ENCODE data around the gene SLC25A10.

The SLC25A10 gene

DNA sequence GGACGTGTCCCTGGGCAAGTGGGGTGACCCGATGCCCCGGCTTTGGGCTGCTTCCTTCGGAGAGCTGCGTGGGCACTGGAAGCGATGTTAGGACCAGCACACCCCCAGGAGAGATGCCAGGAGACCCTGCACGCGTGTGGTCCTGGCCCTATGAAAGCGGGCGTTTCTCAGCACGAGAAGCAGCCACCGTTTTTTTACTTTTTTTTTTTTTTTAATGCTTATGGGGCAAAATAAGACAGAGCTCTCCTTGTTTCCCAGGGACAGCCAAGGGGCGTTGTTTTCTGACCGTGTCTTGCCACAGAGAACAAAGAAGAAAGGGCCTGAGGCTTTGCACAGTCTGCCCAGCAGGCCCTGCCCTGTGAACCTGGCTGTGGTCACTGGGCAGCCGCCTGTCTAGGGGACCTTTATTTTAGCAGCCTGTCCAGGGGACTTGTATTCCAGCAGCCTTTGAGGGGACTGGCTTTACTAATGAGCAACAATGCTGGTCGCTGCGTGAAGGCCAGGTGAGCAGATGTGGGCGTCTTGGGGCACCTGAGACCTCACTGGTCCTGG, 996 bp downstream of the SLC25A10 start:
- Histone ChIP-seq H3K4me1 (ENCODE audit: control insufficient read depth, insufficient read depth, low read length) (peaks cover 9% of the 10 kb centered on the region; the same call in 1 of the 2 replicates), H3K4me3 (ENCODE audit: low read depth, low read length) (peak overlapping the region; percentile 73), H3K27ac (ENCODE audit: extremely low read depth, low read depth, low read length) (peak overlapping the region; percentile 87), H3K36me3 (ENCODE audit: control insufficient read depth in 2 of 2, insufficient read depth in 1 of 2, low read length in 2 of 2) (peaks cover 3 to 57% of the 10 kb centered on the region in 2 experiments; a peak in 2 of 3 replicates), H3K9me3 (ENCODE audit: control insufficient read depth, insufficient read depth, low read depth, low read length) (no peaks in the 10 kb centered on the region)
- ChIA-PET CTCF (interaction anchor here (0.7 to 2.6 kb wide), 5 partner anchors 13 to 385 kb away, joined by 3 to 13 read pairs (median 5); partner anchors contain the start of gene FASN), POLR2A (interaction anchor here (0.7 to 6.4 kb wide), 7 partner anchors 10 to 317 kb away, joined by 3 to 55 read pairs (median 4); partner anchors contain the start of genes ARL16, HGS and MRPL12)
- 0 out of 2 replicates have a peak, but pooled peaks have one; percentile 8 for TF ChIP-seq KLF8 (tag by site-specific recombination; IDR thresholded peaks at IDR 0.05)
- TF ChIP-seq ZNF132 (tag by site-specific recombination; IDR thresholded peaks at IDR 0.05; ENCODE audit: borderline replicate concordance): no peak
- no peak for TF ChIP-seq ZNF571 (tag by site-specific recombination; IDR thresholded peaks at IDR 0.05)
- TF ChIP-seq, protein P1, sequence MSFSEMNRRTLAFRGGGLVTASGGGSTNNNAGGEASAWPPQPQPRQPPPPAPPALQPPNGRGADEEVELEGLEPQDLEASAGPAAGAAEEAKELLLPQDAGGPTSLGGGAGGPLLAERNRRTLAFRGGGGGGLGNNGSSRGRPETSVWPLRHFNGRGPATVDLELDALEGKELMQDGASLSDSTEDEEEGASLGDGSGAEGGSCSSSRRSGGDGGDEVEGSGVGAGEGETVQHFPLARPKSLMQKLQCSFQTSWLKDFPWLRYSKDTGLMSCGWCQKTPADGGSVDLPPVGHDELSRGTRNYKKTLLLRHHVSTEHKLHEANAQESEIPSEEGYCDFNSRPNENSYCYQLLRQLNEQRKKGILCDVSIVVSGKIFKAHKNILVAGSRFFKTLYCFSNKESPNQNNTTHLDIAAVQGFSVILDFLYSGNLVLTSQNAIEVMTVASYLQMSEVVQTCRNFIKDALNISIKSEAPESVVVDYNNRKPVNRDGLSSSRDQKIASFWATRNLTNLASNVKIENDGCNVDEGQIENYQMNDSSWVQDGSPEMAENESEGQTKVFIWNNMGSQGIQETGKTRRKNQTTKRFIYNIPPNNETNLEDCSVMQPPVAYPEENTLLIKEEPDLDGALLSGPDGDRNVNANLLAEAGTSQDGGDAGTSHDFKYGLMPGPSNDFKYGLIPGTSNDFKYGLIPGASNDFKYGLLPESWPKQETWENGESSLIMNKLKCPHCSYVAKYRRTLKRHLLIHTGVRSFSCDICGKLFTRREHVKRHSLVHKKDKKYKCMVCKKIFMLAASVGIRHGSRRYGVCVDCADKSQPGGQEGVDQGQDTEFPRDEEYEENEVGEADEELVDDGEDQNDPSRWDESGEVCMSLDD (tag by site-specific recombination; IDR thresholded peaks at IDR 0.05): 0 out of 2 replicates have a peak, but pooled peaks have one; percentile 11
- TF ChIP-seq ZNF335 (tag by site-specific recombination; conservative IDR thresholded peaks at IDR 0.05): 0 out of 2 replicates have a peak, but pooled peaks have one; percentile 62
- peak; percentile 93 for TF ChIP-seq MYNN (tag by site-specific recombination; IDR thresholded peaks at IDR 0.05; ENCODE audit: borderline replicate concordance)
- TF ChIP-seq ZFHX2 (tag by site-specific recombination; conservative IDR thresholded peaks at IDR 0.05): peak; percentile 48; the same call in 1 of the 2 replicates
- TF ChIP-seq ZEB2 (tag by site-specific recombination; IDR thresholded peaks at IDR 0.05): 0 out of 2 replicates have a peak, but pooled peaks have one; percentile 18
- TF ChIP-seq, protein P2, sequence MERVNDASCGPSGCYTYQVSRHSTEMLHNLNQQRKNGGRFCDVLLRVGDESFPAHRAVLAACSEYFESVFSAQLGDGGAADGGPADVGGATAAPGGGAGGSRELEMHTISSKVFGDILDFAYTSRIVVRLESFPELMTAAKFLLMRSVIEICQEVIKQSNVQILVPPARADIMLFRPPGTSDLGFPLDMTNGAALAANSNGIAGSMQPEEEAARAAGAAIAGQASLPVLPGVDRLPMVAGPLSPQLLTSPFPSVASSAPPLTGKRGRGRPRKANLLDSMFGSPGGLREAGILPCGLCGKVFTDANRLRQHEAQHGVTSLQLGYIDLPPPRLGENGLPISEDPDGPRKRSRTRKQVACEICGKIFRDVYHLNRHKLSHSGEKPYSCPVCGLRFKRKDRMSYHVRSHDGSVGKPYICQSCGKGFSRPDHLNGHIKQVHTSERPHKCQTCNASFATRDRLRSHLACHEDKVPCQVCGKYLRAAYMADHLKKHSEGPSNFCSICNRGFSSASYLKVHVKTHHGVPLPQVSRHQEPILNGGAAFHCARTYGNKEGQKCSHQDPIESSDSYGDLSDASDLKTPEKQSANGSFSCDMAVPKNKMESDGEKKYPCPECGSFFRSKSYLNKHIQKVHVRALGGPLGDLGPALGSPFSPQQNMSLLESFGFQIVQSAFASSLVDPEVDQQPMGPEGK (tag by site-specific recombination; IDR thresholded peaks at IDR 0.05): 0 out of 2 replicates have a peak, but pooled peaks have one; percentile 51

DNA sequence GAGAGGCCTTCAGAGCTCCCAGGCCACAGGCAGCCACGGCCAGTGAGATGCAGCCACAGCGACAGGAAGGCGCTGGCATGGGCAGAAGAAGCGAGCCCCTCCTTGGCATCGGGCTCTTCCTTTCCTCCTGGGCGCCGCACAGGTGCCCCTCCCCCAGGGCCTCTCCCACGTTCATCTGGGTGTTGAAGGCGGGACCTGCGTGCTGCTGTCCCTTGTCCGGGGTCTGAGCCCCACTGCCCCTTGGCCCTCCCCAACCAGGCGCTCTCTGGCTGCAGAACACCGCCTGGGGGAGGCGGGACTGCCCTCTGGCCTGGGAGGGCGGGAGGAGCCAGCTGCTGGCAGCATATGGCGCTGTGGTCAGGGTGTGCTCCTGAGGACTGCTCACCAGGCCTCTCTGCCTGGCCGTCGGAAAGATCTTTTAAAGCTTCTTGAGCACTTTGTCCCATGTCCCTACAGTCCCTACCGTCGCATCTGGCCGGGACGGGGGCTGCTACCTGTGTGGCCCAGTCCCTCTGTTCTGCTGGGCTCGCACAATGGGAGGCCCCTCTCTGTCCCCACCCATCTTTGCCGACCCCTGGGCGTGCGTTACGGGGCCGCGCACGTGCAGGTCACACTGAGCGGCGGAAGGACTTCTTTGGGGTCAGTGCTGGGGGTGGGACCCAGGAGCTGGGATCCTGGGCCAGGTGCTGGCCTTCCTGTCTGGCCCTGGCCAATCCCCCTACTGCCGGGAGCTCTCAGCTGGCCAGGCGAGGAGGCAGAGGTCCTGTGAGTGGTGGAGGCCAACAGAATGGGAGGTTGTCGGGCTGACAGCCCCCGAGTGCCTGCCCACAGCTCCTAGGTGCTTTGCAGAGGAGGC, 1.7 kb downstream of the SLC25A10 start:
- ChIA-PET POLR2A (interaction anchor here (0.6 to 6.4 kb wide), 7 partner anchors 9 to 316 kb away, joined by 3 to 55 read pairs (median 4); partner anchors contain the start of genes ARL16, HGS and MRPL12), CTCF (interaction anchor here (0.7 to 2.6 kb wide), 5 partner anchors 12 to 385 kb away, joined by 3 to 13 read pairs (median 5); partner anchors contain the start of gene FASN)
- Histone ChIP-seq H3K4me1 (ENCODE audit: control insufficient read depth, insufficient read depth, low read length) (peaks cover 9% of the 10 kb centered on the region; the same call in 1 of the 2 replicates), H3K36me3 (ENCODE audit: control insufficient read depth in 2 of 2, insufficient read depth in 1 of 2, low read length in 2 of 2) (peaks cover 9 to 55% of the 10 kb centered on the region in 2 experiments; a peak in 2 of 3 replicates), H3K4me3 (ENCODE audit: low read depth, low read length) (peak overlapping the region; percentile 73), H3K27ac (ENCODE audit: extremely low read depth, low read depth, low read length) (peak overlapping the region; percentile 87), H3K9me3 (ENCODE audit: control insufficient read depth, insufficient read depth, low read depth, low read length) (no peaks in the 10 kb centered on the region)
- TF ChIP-seq SP7 (tag by site-specific recombination; IDR thresholded peaks at IDR 0.05): 0 out of 2 replicates have a peak, but pooled peaks have one; percentile 18
- 0 out of 2 replicates have a peak, but pooled peaks have one; percentile 15 for TF ChIP-seq ZNF600 (tag by site-specific recombination; IDR thresholded peaks at IDR 0.05)
- no peak for TF ChIP-seq TCF7L2 (IDR thresholded peaks at IDR 0.05; ENCODE audit: borderline replicate concordance, low read depth, low read length)
- TF ChIP-seq SP2 (tag by site-specific recombination; IDR thresholded peaks at IDR 0.05): peak; percentile 72
- TF ChIP-seq, protein P3, sequence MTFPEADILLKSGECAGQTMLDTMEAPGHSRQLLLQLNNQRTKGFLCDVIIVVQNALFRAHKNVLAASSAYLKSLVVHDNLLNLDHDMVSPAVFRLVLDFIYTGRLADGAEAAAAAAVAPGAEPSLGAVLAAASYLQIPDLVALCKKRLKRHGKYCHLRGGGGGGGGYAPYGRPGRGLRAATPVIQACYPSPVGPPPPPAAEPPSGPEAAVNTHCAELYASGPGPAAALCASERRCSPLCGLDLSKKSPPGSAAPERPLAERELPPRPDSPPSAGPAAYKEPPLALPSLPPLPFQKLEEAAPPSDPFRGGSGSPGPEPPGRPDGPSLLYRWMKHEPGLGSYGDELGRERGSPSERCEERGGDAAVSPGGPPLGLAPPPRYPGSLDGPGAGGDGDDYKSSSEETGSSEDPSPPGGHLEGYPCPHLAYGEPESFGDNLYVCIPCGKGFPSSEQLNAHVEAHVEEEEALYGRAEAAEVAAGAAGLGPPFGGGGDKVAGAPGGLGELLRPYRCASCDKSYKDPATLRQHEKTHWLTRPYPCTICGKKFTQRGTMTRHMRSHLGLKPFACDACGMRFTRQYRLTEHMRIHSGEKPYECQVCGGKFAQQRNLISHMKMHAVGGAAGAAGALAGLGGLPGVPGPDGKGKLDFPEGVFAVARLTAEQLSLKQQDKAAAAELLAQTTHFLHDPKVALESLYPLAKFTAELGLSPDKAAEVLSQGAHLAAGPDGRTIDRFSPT (tag by site-specific recombination; IDR thresholded peaks at IDR 0.05): peak; percentile 48
- peak; percentile 45; the same call in 1 of the 2 replicates for TF ChIP-seq GLIS2 (tag by site-specific recombination; IDR thresholded peaks at IDR 0.05)
- TF ChIP-seq ZBTB8A (tag by site-specific recombination; IDR thresholded peaks at IDR 0.05): 0 out of 2 replicates have a peak, but pooled peaks have one; percentile 14
- peak; percentile 51 for TF ChIP-seq SP3 (tag by site-specific recombination; IDR thresholded peaks at IDR 0.05)
- no peak for TF ChIP-seq ZNF394 (tag by site-specific recombination; IDR thresholded peaks at IDR 0.05; ENCODE audit: borderline replicate concordance)
